Hepatocyte (in vitro differentiated cells): Measurements from ENCODE around the gene HPSE2. TPM values are rescaled to one million over a fixed set of nuclear protein-coding genes. Genes with fewer than 3 reads are reported as not detected.

Experiments used
- DNase-seq: peaks from one replicate; pipeline ENCODE4 v3.0.0-alpha.2; 2016; ENCODE audit warnings: low spot score
- H2AFZ ChIP-seq: fragments of 200-600 bp; sonication (generic); 2 replicates; pipeline ENCODE4 v1.6.0; 2016; ENCODE audit warnings: antibody characterized with exemption, mild to moderate bottlenecking
- H3K27ac ChIP-seq: fragments of 200-600 bp; sonication (generic); 2 replicates; pipeline ENCODE4 v1.5.1; 2016; ENCODE audit warnings: mild to moderate bottlenecking
- H3K27me3 ChIP-seq: fragments of 200-600 bp; sonication (generic); 2 replicates; pipeline ENCODE4 v1.6.1; 2016
- H3K36me3 ChIP-seq: fragments of 200-600 bp; sonication (generic); replicated peaks from 2 replicates; pipeline ENCODE4 v1.5.1; 2016; ENCODE audit warnings: low read depth; ENCODE audit not compliant: insufficient read depth
- H3K4me1 ChIP-seq: fragments of 200-600 bp; sonication (generic); 2 replicates; pipeline ENCODE4 v1.5.1; 2016; ENCODE audit warnings: mild to moderate bottlenecking, moderate library complexity; ENCODE audit not compliant: insufficient read depth
- H3K4me2 ChIP-seq: fragments of 200-600 bp; sonication (generic); 2 replicates; pipeline ENCODE4 v1.6.0; 2016
- H3K4me3 ChIP-seq: fragments of 200-600 bp; sonication (generic); 2 replicates; pipeline ENCODE4 v1.5.1; 2016; ENCODE audit warnings: mild to moderate bottlenecking
- H3K79me2 ChIP-seq: fragments of 200-600 bp; sonication (generic); 2 replicates; pipeline ENCODE4 v1.6.0; 2017; ENCODE audit warnings: mild to moderate bottlenecking
- H3K9me2 ChIP-seq: fragments of 200-600 bp; sonication (generic); replicated peaks from 2 replicates; pipeline ENCODE4 v1.6.0; 2017; ENCODE audit warnings: mild to moderate bottlenecking; ENCODE audit not compliant: insufficient read depth
- H3K9me3 ChIP-seq: fragments of 200-600 bp; sonication (generic); 2 replicates; pipeline ENCODE4 v1.5.1; 2016; ENCODE audit warnings: low read depth, mild to moderate bottlenecking
- H4K20me1 ChIP-seq: fragments of 200-600 bp; sonication (generic); 2 replicates; pipeline ENCODE4 v1.6.0; 2016; ENCODE audit warnings: mild to moderate bottlenecking; ENCODE audit not compliant: insufficient read depth, poor library complexity, severe bottlenecking
- EZH2 ChIP-seq: fragments of 200-600 bp; sonication (generic); IDR thresholded peaks from 2 replicates; pipeline ENCODE4 v1.6.1; 2016; ENCODE audit warnings: antibody characterized with exemption, mild to moderate bottlenecking, borderline replicate concordance
- EZH2phosphoT487 ChIP-seq: fragments of 200-600 bp; sonication (generic); IDR thresholded peaks from one replicate; pipeline ENCODE4 v1.6.1; 2018; ENCODE audit warnings: antibody characterized with exemption, mild to moderate bottlenecking, low read depth, moderate library complexity; ENCODE audit not compliant: unreplicated experiment, severe bottlenecking
- WGBS: methylation state at CpG from one replicate; pipeline ENCODE4 v1.1.6; 2016; ENCODE audit warnings: low lambda C conversion rate; ENCODE audit errors: missing lambda C conversion rate; 5-methylcytosine and 5-hydroxymethylcytosine counted together
- polyA plus RNA-seq: library from polyadenylated mRNA; unstranded; fragments of >200 nt; fragmentation: Nextera tagmentation; extraction: Ambion mirVana; gene quantifications from 2 replicates; pipeline ENCODE4 v1.2.1, GENCODE V29; 2016
- total RNA-seq: library from RNA; depleted of rRNA; stranded (reverse); fragments of >200 nt; gene quantifications from 2 replicates; pipeline ENCODE4 v1.2.3, GENCODE V29; 2014
- TF ChIP-seq, protein P1 (sequence below): fragments of 200-600 bp; sonication (generic); IDR thresholded peaks from 2 replicates; pipeline ENCODE4 v1.5.1; 2016; ENCODE audit warnings: antibody characterized with exemption, mild to moderate bottlenecking; ENCODE audit not compliant: poor library complexity

The HPSE2 gene
- total and polyA plus RNA-seq, 2 experiments from 2014 or later: 3.7 to 5.7 TPM

DNA sequence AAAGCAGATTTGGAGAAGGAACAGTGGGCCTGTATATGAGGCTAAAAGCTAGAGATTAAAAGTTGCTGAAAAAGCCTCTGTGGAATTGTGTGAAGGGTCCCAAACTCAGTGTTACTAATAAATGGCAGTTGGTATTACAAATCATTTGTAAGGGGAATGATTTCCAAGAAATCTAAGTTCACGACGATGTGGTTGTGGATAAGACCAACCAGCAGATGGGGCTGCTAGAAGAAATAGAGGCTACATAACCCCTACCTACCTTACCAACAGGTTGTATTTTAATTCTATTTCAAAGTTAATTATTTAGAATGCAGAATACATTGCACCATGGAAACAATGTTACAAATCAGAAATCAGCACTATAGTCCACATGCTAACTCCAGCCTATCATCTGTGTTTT is 377.1 kb downstream of the HPSE2 start:
- no peak overlapping the region for H3K27ac ChIP-seq
- 76% methylated on average over 2 of the region's 2 CpGs for WGBS
- H3K9me2 ChIP-seq: no peaks in the 10 kb centered on the region
- no peak overlapping the region for H3K4me3 ChIP-seq
- no peaks in the 10 kb centered on the region for H3K9me3 ChIP-seq
- no peak for DNase-seq
- no peaks in the 10 kb centered on the region for H3K36me3 ChIP-seq
- H3K4me2 ChIP-seq: no peak overlapping the region
- H2AFZ ChIP-seq: no peak overlapping the region
- H3K79me2 ChIP-seq: no peaks in the 10 kb centered on the region
- no peaks in the 10 kb centered on the region for H3K27me3 ChIP-seq
- no peaks in the 10 kb centered on the region for H3K4me1 ChIP-seq
- H4K20me1 ChIP-seq: no peaks in the 10 kb centered on the region
- TF ChIP-seq, protein P1, sequence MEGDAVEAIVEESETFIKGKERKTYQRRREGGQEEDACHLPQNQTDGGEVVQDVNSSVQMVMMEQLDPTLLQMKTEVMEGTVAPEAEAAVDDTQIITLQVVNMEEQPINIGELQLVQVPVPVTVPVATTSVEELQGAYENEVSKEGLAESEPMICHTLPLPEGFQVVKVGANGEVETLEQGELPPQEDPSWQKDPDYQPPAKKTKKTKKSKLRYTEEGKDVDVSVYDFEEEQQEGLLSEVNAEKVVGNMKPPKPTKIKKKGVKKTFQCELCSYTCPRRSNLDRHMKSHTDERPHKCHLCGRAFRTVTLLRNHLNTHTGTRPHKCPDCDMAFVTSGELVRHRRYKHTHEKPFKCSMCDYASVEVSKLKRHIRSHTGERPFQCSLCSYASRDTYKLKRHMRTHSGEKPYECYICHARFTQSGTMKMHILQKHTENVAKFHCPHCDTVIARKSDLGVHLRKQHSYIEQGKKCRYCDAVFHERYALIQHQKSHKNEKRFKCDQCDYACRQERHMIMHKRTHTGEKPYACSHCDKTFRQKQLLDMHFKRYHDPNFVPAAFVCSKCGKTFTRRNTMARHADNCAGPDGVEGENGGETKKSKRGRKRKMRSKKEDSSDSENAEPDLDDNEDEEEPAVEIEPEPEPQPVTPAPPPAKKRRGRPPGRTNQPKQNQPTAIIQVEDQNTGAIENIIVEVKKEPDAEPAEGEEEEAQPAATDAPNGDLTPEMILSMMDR: peak; percentile 11
- TF ChIP-seq EZH2phosphoT487 (no peak), EZH2 (no peak)

- no peaks in the 10 kb centered on the region for H3K79me2 ChIP-seq
- no peaks in the 10 kb centered on the region for H3K9me3 ChIP-seq
- no peaks in the 10 kb centered on the region for H3K4me1 ChIP-seq
- H2AFZ ChIP-seq: no peak overlapping the region
- H4K20me1 ChIP-seq: no peaks in the 10 kb centered on the region
- no peaks in the 10 kb centered on the region for H3K27me3 ChIP-seq
- H3K9me2 ChIP-seq: no peaks in the 10 kb centered on the region
- no peak overlapping the region for H3K27ac ChIP-seq
- TF ChIP-seq, protein P1: no peak
- no peak for TF ChIP-seq EZH2phosphoT487
- TF ChIP-seq EZH2: no peak
- DNase-seq: no peak
- H3K4me2 ChIP-seq: no peak overlapping the region
- 88% methylated on average over 3 of the region's 3 CpGs for WGBS
- H3K36me3 ChIP-seq: no peaks in the 10 kb centered on the region
- H3K4me3 ChIP-seq: no peak overlapping the region
These were observed 380.1 kb downstream of the HPSE2 start for GRCh38 chr10:98855403-98856189.

DNA sequence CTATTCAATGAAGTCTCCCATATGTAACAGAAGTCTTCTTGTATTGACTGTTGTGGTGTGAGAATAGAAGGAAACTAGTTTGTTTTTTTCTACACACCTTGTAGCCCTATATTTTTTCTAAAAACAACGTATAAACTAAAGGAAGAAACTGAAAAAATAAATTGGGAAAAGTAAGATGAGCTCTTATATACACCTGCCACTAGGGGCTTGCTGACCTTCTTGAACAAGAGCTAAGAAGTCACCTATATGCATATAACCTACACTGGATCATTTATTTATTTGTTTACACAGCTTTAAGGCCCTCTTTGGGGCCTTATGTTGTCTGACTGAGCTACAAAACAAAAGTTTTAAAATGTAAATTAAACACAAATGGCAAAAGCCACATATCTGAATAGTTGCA is 383.0 kb downstream of the HPSE2 start:
- H4K20me1 ChIP-seq: no peaks in the 10 kb centered on the region
- WGBS: 58% methylated on average over 1 of the region's 1 CpG
- no peak overlapping the region for H3K4me2 ChIP-seq
- TF ChIP-seq, protein P1: no peak
- TF ChIP-seq EZH2 (no peak), EZH2phosphoT487 (no peak)
- H3K9me3 ChIP-seq: no peaks in the 10 kb centered on the region
- H3K79me2 ChIP-seq: no peaks in the 10 kb centered on the region
- H3K4me3 ChIP-seq: no peak overlapping the region
- no peaks in the 10 kb centered on the region for H3K4me1 ChIP-seq
- H3K27ac ChIP-seq: no peak overlapping the region
- no peaks in the 10 kb centered on the region for H3K9me2 ChIP-seq
- no peak overlapping the region for H2AFZ ChIP-seq
- DNase-seq: no peak
- no peaks in the 10 kb centered on the region for H3K27me3 ChIP-seq
- no peaks in the 10 kb centered on the region for H3K36me3 ChIP-seq
